ENCODE measurements around the gene XKRX. TPM values are rescaled to one million over a fixed set of nuclear protein-coding genes. Genes with fewer than 3 reads are reported as not detected.

Gene XKRX
- total RNA-seq, 3 donors from 2014 or later = 0.16 to 0.59 (median 0.33) TPM

GRCh38 chrX:100969408-100969807 lies 40.7 kb upstream of the XKRX start, which contains the start of gene ARL13A:
ARL13A (plus strand) TSS chrX:100969708; CDS start chrX:100973690, 3,982 bp downstream.
- H3K27me3 ChIP-seq = peaks cover 0 to 16% of the 10 kb centered on the region in 2 donors
- peaks cover 9 to 17% of the 10 kb centered on the region in 2 donors for H3K9me3 ChIP-seq
- H3K4me3 ChIP-seq = no peak within 1 kb of the TSS
- H3K36me3 ChIP-seq = no peaks in the 10 kb centered on the region
- intact Hi-C loops (cut with DNase I; ENCODE audit: low total_unique reads) = no loop called here
- TF ChIP-seq, protein P1, sequence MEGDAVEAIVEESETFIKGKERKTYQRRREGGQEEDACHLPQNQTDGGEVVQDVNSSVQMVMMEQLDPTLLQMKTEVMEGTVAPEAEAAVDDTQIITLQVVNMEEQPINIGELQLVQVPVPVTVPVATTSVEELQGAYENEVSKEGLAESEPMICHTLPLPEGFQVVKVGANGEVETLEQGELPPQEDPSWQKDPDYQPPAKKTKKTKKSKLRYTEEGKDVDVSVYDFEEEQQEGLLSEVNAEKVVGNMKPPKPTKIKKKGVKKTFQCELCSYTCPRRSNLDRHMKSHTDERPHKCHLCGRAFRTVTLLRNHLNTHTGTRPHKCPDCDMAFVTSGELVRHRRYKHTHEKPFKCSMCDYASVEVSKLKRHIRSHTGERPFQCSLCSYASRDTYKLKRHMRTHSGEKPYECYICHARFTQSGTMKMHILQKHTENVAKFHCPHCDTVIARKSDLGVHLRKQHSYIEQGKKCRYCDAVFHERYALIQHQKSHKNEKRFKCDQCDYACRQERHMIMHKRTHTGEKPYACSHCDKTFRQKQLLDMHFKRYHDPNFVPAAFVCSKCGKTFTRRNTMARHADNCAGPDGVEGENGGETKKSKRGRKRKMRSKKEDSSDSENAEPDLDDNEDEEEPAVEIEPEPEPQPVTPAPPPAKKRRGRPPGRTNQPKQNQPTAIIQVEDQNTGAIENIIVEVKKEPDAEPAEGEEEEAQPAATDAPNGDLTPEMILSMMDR (IDR thresholded peaks at IDR 0.05) = no peak
- TF ChIP-seq POLR2A (IDR thresholded peaks at IDR 0.05) = no peak
- TF ChIP-seq POLR2AphosphoS5 (IDR thresholded peaks at IDR 0.05) = no peak
- H3K4me1 ChIP-seq = no peaks in the 10 kb centered on the region
- no peak for DNase-seq (ENCODE audit: low spot score in 2 of 2)
- H3K27ac ChIP-seq = no peak within 1 kb of the TSS

GRCh38 chrX:100964362-100964761 lies 35.6 kb upstream of the XKRX start:
- intact Hi-C loops (cut with DNase I; ENCODE audit: low total_unique reads) = no loop called here

GRCh38 chrX:100962811-100963210 lies 34.1 kb upstream of the XKRX start:
- intact Hi-C loops (cut with DNase I; ENCODE audit: low total_unique reads) = no loop called here
- TF ChIP-seq, protein P1 (IDR thresholded peaks at IDR 0.05) = no peak
- TF ChIP-seq POLR2AphosphoS5 (IDR thresholded peaks at IDR 0.05) = no peak
- no peak for TF ChIP-seq POLR2A (IDR thresholded peaks at IDR 0.05)
- peaks cover 0 to 8% of the 10 kb centered on the region in 2 donors for H3K27me3 ChIP-seq

More at GRCh38 chrX:100964362-100964761, 35.6 kb upstream of the XKRX start:
- no peak for DNase-seq (ENCODE audit: low spot score in 2 of 2)
- Histone ChIP-seq H3K9me3 (peaks cover 9 to 15% of the 10 kb centered on the region in 2 donors), H3K4me1 (no peaks in the 10 kb centered on the region), H3K36me3 (no peaks in the 10 kb centered on the region), H3K4me3 (no peak overlapping the region), H3K27ac (no peak overlapping the region), H3K27me3 (peaks cover 0 to 15% of the 10 kb centered on the region in 2 donors)
- no peak for TF ChIP-seq POLR2A (IDR thresholded peaks at IDR 0.05)
- TF ChIP-seq, protein P1 (IDR thresholded peaks at IDR 0.05) = no peak
- no peak for TF ChIP-seq POLR2AphosphoS5 (IDR thresholded peaks at IDR 0.05)

DNA sequence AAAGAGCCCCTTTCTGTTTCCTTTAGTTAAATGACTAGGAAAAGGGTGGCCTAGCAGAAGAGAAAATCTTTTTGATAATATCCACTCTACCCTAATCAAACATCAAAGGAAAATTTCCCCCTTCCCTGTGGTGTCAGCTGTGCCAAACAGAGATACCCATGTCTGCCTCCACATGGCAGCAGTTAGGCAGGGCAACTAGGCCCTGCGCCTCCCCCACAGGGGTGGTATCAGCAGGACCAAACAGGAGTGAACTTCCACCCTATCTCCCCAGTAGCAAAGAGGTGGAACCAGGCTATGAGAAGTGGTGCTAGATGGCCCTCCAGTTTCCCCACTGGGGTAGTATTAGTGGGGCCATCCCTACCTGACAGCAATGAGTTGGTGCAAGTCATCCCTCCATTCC lies 19.8 kb upstream of the XKRX start:
- no peaks in the 10 kb centered on the region for H3K36me3 ChIP-seq
- H3K27ac ChIP-seq = no peak overlapping the region
- no peaks in the 10 kb centered on the region for H3K9me3 ChIP-seq
- H3K27me3 ChIP-seq = peaks cover 0 to 19% of the 10 kb centered on the region in 2 donors
- intact Hi-C loops (cut with DNase I; ENCODE audit: low total_unique reads) = no loop called here
- TF ChIP-seq, protein P1 (IDR thresholded peaks at IDR 0.05) = no peak
- no peak for TF ChIP-seq POLR2A (IDR thresholded peaks at IDR 0.05)
- TF ChIP-seq POLR2AphosphoS5 (IDR thresholded peaks at IDR 0.05) = no peak
- DNase-seq (ENCODE audit: low spot score in 2 of 2) = no peak
- no peak overlapping the region for H3K4me3 ChIP-seq
- H3K4me1 ChIP-seq = no peaks in the 10 kb centered on the region

More at GRCh38 chrX:100962811-100963210, 34.1 kb upstream of the XKRX start:
- H3K27ac ChIP-seq = no peak overlapping the region
- peaks cover 9 to 15% of the 10 kb centered on the region in 2 donors for H3K9me3 ChIP-seq
- no peaks in the 10 kb centered on the region for H3K36me3 ChIP-seq
- DNase-seq (ENCODE audit: low spot score in 2 of 2) = no peak
- no peak overlapping the region for H3K4me3 ChIP-seq
- H3K4me1 ChIP-seq = no peaks in the 10 kb centered on the region

DNA sequence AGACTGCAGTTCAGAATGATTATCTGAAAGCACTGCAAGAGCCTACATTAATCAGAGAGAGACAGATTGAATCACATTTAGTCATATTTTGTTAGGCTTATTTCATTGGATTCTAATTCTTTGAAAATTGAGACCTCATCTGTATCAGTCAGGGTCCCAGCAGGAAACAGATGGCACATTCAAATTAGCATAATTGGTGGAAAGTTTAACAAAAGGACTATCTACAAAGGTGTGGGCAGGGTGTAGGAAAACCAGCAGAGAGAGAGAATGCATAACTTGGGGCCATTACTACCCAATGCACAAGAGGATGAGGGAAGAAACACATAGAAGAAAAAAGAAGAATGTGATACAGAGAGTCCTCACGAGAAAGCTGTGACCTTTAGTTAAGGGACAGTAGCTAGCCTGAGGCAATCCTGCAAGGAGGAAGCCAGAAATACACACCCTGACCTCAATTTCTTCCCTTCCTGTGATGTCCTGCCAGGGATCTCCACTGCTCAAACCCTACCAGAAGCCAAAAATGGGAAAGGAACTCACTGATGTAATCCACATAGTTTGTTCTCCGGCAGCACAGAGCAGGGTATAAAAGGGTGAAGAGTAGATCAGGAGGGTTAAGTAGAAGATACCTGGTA lies 17.7 kb upstream of the XKRX start:
- Histone ChIP-seq H3K27me3 (peaks cover 0 to 21% of the 10 kb centered on the region in 2 donors), H3K4me3 (no peak overlapping the region), H3K9me3 (no peaks in the 10 kb centered on the region), H3K27ac (no peak overlapping the region), H3K4me1 (no peaks in the 10 kb centered on the region), H3K36me3 (no peaks in the 10 kb centered on the region)
- TF ChIP-seq POLR2A (IDR thresholded peaks at IDR 0.05) (no peak), POLR2AphosphoS5 (IDR thresholded peaks at IDR 0.05) (no peak)
- TF ChIP-seq, protein P1 (IDR thresholded peaks at IDR 0.05) = no peak
- DNase-seq (ENCODE audit: low spot score in 2 of 2) = no peak
- intact Hi-C loops (cut with DNase I; ENCODE audit: low total_unique reads) = no loop called here

Measured in breast epithelium (tissue), 4 donors.